GM23338 (cell line): ENCODE measurements around the gene RXFP4. TPM values are rescaled to one million over a fixed set of nuclear protein-coding genes. Genes with fewer than 3 reads are reported as not detected.

Source experiments
- ATAC-seq: fragments of 200-7000 bp; cut with Tn5 transposase; 3 replicates; pipeline ENCODE4 v1.9.1; 2020
- DNase-seq: peaks from one replicate; pipeline ENCODE4 v3.0.0-alpha.2; 2015; ENCODE audit warnings: low spot score
- H2AFZ ChIP-seq: fragments of 200-600 bp; sonication (generic); 2 replicates; pipeline ENCODE4 v1.8.0; 2016; ENCODE audit warnings: antibody characterized with exemption, mild to moderate bottlenecking, moderate library complexity
- H3F3A ChIP-seq: fragments of 200-600 bp; sonication (generic); replicated peaks from 2 replicates; pipeline ENCODE4 v1.8.0; 2017; ENCODE audit warnings: antibody characterized with exemption, mixed run types, low read depth
- H3K27ac ChIP-seq: fragments of 200-600 bp; sonication (generic); 2 replicates; pipeline ENCODE4 v1.6.1; 2016; ENCODE audit warnings: low read depth
- H3K27me3 ChIP-seq: fragments of 200-600 bp; sonication (generic); 2 replicates; pipeline ENCODE4 v1.8.0; 2016; ENCODE audit warnings: mild to moderate bottlenecking, mixed run types, moderate library complexity; ENCODE audit not compliant: insufficient read depth
- H3K36me3 ChIP-seq: fragments of 200-600 bp; sonication (generic); 2 replicates; pipeline ENCODE4 v1.8.0; 2016; ENCODE audit warnings: mild to moderate bottlenecking; ENCODE audit not compliant: insufficient read depth
- H3K4me1 ChIP-seq: fragments of 200-600 bp; sonication (generic); 2 replicates; pipeline ENCODE4 v1.8.0; 2016; ENCODE audit warnings: mild to moderate bottlenecking, moderate library complexity; ENCODE audit not compliant: insufficient read depth
- H3K4me2 ChIP-seq: fragments of 200-600 bp; sonication (generic); 2 replicates; pipeline ENCODE4 v1.7.1; 2017; ENCODE audit warnings: mixed run types
- H3K4me3 ChIP-seq: fragments of 200-600 bp; sonication (generic); 2 replicates; pipeline ENCODE4 v1.6.1; 2016; ENCODE audit warnings: mixed run types
- H3K79me2 ChIP-seq: fragments of 200-600 bp; sonication (generic); replicated peaks from 2 replicates; pipeline ENCODE4 v1.8.0; 2017; ENCODE audit warnings: mild to moderate bottlenecking; ENCODE audit not compliant: insufficient read depth
- H3K9me2 ChIP-seq: fragments of 200-600 bp; sonication (generic); 2 replicates; pipeline ENCODE4 v1.8.0; 2017; ENCODE audit not compliant: insufficient read depth
- H4K20me1 ChIP-seq: fragments of 200-600 bp; sonication (generic); replicated peaks from 2 replicates; pipeline ENCODE4 v1.8.0; 2017; ENCODE audit warnings: mild to moderate bottlenecking; ENCODE audit not compliant: insufficient read depth
- H3K27ac Mint-ChIP-seq: 2 replicates; pipeline ENCODE4 v1.8.0; 2020; ENCODE audit warnings: inconsistent platforms, mild to moderate bottlenecking, moderate library complexity, mixed read lengths
- H3K27me3 Mint-ChIP-seq: 3 replicates; pipeline ENCODE4 v1.8.0; 2022; ENCODE audit warnings: low read depth, mild to moderate bottlenecking, moderate library complexity, mixed read lengths, inconsistent platforms; ENCODE audit not compliant: insufficient read depth, poor library complexity
- H3K36me3 Mint-ChIP-seq: 3 replicates; pipeline ENCODE4 v1.8.0; 2021; ENCODE audit warnings: low read depth, mild to moderate bottlenecking, inconsistent platforms, moderate library complexity, mixed read lengths
- H3K4me1 Mint-ChIP-seq: 3 replicates; pipeline ENCODE4 v1.8.0; 2020; ENCODE audit warnings: mild to moderate bottlenecking, inconsistent platforms, mixed read lengths
- H3K4me3 Mint-ChIP-seq: 3 replicates; pipeline ENCODE4 v1.8.0; 2021; ENCODE audit warnings: moderate library complexity, mild to moderate bottlenecking, inconsistent platforms, mixed read lengths
- H3K9me3 Mint-ChIP-seq: 3 replicates; pipeline ENCODE4 v1.8.0; 2020; ENCODE audit warnings: moderate library complexity, mild to moderate bottlenecking, inconsistent platforms, mixed read lengths
- CREB1 ChIP-seq: fragments of 250-450 bp; sonication (Bioruptor Pico); IDR thresholded peaks from 2 replicates; pipeline ENCODE4 v1.5.0; 2020; ENCODE audit warnings: low read depth, mild to moderate bottlenecking, moderate library complexity
- CTCF ChIP-seq, 2 experiments: fragments of 200-600 bp in 1 of 2; sonication (generic) in 1 of 2; conservative IDR thresholded peaks; 2 replicates each; pipeline versions ENCODE4 v1.5.1 to v1.6.1; 2016 to 2017; ENCODE audit warnings: antibody characterized with exemption in 2 of 2, low read depth in 2 of 2, mild to moderate bottlenecking in 2 of 2, moderate library complexity in 1 of 2
- POLR2AphosphoS5 ChIP-seq: IDR thresholded peaks from 2 replicates; pipeline ENCODE4 v1.6.1; 2016; ENCODE audit warnings: antibody characterized with exemption, low read depth
- STAT1 ChIP-seq: IDR thresholded peaks from one replicate; pipeline ENCODE4 v1.6.1; 2016; ENCODE audit warnings: antibody characterized with exemption; ENCODE audit not compliant: unreplicated experiment
- ZNF331 ChIP-seq: fragments of 250-450 bp; sonication (Bioruptor Pico); IDR thresholded peaks from 2 replicates; pipeline ENCODE4 v1.5.0; 2020; ENCODE audit warnings: low read depth, mild to moderate bottlenecking, moderate library complexity
- polyA plus RNA-seq: library from polyadenylated mRNA; unstranded; fragments of >200 nt; fragmentation: Nextera tagmentation; extraction: Ambion mirVana; gene quantifications from 2 replicates; pipeline ENCODE4 v1.2.1, GENCODE V29; 2016
- total RNA-seq: library from RNA; depleted of rRNA; stranded (reverse); fragments of >200 nt; shearing (Covaris generic); gene quantifications from 2 replicates; pipeline ENCODE4 v1.2.3, GENCODE V29; 2014
- TF ChIP-seq, protein P1 (sequence below): fragments of 250-450 bp; sonication (Bioruptor Pico); IDR thresholded peaks from 2 replicates; pipeline ENCODE4 v1.5.0; 2020; ENCODE audit warnings: mild to moderate bottlenecking, moderate library complexity
- TF ChIP-seq, protein P2 (sequence below): IDR thresholded peaks from one replicate; pipeline ENCODE4 v1.6.1; 2018; ENCODE audit warnings: antibody characterized with exemption; ENCODE audit not compliant: unreplicated experiment

The RXFP4 gene
- total and polyA plus RNA-seq, 2 experiments from 2014 or later: not detected

GRCh38 chr1:155978325-155978972, 37.0 kb downstream of the RXFP4 start, which contains the start of gene ARHGEF2:
Gene ARHGEF2, minus strand, starts transcription at chr1:155978547. Its CDS starts 120 bp downstream, at chr1:155978427.
- Mint-ChIP-seq H3K9me3 (no peaks in the 10 kb centered on the region), H3K27me3 (peaks cover 31% of the 10 kb centered on the region), H3K27ac (peak within 1 kb of the TSS; percentile 95), H3K36me3 (peaks cover 8% of the 10 kb centered on the region), H3K4me3 (peak within 1 kb of the TSS; percentile 84), H3K4me1 (peaks cover 75% of the 10 kb centered on the region)
- DNase-seq (peak; percentile 97), ATAC-seq (peak; percentile 71)
- peak within 1 kb of the TSS; percentile 90 for H3K27ac ChIP-seq
- H3K27me3 ChIP-seq: no peaks in the 10 kb centered on the region
- H3K9me2 ChIP-seq: no peaks in the 10 kb centered on the region
- H4K20me1 ChIP-seq: peaks cover 30% of the 10 kb centered on the region
- peak within 1 kb of the TSS; percentile 96 for H3K4me3 ChIP-seq
- peak within 1 kb of the TSS; percentile 82 for H3K4me2 ChIP-seq
- peaks cover 67% of the 10 kb centered on the region for H3K4me1 ChIP-seq
- no peak for TF ChIP-seq STAT1
- TF ChIP-seq CREB1 (CRISPR knock-in tag): peak; percentile 23; the same call in 1 of the 2 replicates
- peak; percentile 56 for TF ChIP-seq POLR2AphosphoS5
- peak; percentile 52 to 54 for TF ChIP-seq CTCF (conservative IDR thresholded peaks at IDR 0.05; ENCODE audit: low read depth in 2 of 2)
- TF ChIP-seq, protein P1, sequence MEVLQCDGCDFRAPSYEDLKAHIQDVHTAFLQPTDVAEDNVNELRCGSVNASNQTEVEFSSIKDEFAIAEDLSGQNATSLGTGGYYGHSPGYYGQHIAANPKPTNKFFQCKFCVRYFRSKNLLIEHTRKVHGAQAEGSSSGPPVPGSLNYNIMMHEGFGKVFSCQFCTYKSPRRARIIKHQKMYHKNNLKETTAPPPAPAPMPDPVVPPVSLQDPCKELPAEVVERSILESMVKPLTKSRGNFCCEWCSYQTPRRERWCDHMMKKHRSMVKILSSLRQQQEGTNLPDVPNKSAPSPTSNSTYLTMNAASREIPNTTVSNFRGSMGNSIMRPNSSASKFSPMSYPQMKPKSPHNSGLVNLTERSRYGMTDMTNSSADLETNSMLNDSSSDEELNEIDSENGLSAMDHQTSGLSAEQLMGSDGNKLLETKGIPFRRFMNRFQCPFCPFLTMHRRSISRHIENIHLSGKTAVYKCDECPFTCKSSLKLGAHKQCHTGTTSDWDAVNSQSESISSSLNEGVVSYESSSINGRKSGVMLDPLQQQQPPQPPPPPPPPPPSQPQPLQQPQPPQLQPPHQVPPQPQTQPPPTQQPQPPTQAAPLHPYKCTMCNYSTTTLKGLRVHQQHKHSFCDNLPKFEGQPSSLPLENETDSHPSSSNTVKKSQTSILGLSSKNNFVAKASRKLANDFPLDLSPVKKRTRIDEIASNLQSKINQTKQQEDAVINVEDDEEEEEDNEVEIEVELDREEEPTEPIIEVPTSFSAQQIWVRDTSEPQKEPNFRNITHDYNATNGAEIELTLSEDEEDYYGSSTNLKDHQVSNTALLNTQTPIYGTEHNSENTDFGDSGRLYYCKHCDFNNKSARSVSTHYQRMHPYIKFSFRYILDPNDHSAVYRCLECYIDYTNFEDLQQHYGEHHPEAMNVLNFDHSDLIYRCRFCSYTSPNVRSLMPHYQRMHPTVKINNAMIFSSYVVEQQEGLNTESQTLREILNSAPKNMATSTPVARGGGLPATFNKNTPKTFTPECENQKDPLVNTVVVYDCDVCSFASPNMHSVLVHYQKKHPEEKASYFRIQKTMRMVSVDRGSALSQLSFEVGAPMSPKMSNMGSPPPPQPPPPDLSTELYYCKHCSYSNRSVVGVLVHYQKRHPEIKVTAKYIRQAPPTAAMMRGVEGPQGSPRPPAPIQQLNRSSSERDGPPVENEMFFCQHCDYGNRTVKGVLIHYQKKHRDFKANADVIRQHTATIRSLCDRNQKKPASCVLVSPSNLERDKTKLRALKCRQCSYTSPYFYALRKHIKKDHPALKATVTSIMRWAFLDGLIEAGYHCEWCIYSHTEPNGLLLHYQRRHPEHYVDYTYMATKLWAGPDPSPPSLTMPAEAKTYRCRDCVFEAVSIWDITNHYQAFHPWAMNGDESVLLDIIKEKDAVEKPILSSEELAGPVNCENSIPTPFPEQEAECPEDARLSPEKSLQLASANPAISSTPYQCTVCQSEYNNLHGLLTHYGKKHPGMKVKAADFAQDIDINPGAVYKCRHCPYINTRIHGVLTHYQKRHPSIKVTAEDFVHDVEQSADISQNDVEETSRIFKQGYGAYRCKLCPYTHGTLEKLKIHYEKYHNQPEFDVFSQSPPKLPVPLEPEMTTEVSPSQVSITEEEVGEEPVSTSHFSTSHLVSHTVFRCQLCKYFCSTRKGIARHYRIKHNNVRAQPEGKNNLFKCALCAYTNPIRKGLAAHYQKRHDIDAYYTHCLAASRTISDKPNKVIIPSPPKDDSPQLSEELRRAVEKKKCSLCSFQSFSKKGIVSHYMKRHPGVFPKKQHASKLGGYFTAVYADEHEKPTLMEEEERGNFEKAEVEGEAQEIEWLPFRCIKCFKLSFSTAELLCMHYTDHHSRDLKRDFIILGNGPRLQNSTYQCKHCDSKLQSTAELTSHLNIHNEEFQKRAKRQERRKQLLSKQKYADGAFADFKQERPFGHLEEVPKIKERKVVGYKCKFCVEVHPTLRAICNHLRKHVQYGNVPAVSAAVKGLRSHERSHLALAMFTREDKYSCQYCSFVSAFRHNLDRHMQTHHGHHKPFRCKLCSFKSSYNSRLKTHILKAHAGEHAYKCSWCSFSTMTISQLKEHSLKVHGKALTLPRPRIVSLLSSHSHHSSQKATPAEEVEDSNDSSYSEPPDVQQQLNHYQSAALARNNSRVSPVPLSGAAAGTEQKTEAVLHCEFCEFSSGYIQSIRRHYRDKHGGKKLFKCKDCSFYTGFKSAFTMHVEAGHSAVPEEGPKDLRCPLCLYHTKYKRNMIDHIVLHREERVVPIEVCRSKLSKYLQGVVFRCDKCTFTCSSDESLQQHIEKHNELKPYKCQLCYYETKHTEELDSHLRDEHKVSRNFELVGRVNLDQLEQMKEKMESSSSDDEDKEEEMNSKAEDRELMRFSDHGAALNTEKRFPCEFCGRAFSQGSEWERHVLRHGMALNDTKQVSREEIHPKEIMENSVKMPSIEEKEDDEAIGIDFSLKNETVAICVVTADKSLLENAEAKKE (CRISPR knock-in tag): no peak
- TF ChIP-seq, protein P2, sequence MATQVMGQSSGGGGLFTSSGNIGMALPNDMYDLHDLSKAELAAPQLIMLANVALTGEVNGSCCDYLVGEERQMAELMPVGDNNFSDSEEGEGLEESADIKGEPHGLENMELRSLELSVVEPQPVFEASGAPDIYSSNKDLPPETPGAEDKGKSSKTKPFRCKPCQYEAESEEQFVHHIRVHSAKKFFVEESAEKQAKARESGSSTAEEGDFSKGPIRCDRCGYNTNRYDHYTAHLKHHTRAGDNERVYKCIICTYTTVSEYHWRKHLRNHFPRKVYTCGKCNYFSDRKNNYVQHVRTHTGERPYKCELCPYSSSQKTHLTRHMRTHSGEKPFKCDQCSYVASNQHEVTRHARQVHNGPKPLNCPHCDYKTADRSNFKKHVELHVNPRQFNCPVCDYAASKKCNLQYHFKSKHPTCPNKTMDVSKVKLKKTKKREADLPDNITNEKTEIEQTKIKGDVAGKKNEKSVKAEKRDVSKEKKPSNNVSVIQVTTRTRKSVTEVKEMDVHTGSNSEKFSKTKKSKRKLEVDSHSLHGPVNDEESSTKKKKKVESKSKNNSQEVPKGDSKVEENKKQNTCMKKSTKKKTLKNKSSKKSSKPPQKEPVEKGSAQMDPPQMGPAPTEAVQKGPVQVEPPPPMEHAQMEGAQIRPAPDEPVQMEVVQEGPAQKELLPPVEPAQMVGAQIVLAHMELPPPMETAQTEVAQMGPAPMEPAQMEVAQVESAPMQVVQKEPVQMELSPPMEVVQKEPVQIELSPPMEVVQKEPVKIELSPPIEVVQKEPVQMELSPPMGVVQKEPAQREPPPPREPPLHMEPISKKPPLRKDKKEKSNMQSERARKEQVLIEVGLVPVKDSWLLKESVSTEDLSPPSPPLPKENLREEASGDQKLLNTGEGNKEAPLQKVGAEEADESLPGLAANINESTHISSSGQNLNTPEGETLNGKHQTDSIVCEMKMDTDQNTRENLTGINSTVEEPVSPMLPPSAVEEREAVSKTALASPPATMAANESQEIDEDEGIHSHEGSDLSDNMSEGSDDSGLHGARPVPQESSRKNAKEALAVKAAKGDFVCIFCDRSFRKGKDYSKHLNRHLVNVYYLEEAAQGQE: peak; percentile 1
- TF ChIP-seq ZNF331 (CRISPR knock-in tag): 0 out of 2 replicates have a peak, but pooled peaks have one; percentile 34
- H2AFZ ChIP-seq: 0 out of 2 replicates have a peak within 1 kb of the TSS, but pooled peaks have one; percentile 16
- peaks cover 43% of the 10 kb centered on the region for H3K79me2 ChIP-seq
- H3F3A ChIP-seq: peaks cover 19% of the 10 kb centered on the region
- no peaks in the 10 kb centered on the region for H3K36me3 ChIP-seq
